GM10266 (cell line): ENCODE measurements around the gene MDFI.

Experiments
- DNase-seq: peaks from one replicate; pipeline ENCODE4 v3.0.0; 2012; ENCODE audit errors: extremely low spot score
- TF ChIP-seq, protein P1 (sequence below): IDR thresholded peaks from 2 replicates; pipeline ENCODE4 v1.5.1; 2012; ENCODE audit warnings: mild to moderate bottlenecking, low read depth; ENCODE audit not compliant: control insufficient read depth, insufficient read depth; ENCODE audit errors: missing control alignments

MDFI gene

DNA sequence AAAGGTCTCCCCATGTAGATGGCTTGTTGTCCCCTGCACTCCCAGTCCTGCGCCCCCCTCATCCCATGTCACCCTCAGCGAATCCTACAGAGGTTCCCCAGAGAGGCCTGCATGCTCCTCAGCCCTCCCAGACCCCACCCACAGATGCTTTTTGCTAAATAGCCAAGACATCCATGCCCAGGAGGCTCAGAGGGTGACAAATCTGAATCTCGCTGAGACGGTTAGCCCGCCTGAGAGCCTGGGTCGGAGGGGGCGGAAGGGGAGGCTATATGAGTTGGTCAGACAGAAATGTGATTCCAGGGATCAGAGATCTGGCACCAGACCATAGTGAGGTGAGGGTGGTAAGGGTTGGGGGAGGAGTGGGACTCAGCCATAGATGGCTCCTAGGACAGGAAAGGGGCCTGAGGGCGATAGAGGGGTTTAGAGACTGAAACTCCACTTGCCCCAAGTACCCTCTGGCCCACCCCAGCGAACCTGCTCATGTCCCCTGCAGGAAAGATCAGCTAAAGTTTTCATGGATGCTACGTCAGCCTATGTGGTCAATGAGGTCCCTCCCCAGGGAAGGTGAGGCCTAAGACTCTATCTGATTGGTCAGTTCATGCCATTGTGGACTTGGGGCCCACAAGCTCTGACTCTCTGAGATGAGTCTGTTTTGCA lies 63.9 kb downstream of the MDFI start:
- TF ChIP-seq, protein P1, sequence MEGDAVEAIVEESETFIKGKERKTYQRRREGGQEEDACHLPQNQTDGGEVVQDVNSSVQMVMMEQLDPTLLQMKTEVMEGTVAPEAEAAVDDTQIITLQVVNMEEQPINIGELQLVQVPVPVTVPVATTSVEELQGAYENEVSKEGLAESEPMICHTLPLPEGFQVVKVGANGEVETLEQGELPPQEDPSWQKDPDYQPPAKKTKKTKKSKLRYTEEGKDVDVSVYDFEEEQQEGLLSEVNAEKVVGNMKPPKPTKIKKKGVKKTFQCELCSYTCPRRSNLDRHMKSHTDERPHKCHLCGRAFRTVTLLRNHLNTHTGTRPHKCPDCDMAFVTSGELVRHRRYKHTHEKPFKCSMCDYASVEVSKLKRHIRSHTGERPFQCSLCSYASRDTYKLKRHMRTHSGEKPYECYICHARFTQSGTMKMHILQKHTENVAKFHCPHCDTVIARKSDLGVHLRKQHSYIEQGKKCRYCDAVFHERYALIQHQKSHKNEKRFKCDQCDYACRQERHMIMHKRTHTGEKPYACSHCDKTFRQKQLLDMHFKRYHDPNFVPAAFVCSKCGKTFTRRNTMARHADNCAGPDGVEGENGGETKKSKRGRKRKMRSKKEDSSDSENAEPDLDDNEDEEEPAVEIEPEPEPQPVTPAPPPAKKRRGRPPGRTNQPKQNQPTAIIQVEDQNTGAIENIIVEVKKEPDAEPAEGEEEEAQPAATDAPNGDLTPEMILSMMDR = no peak
- no peak for DNase-seq

DNA sequence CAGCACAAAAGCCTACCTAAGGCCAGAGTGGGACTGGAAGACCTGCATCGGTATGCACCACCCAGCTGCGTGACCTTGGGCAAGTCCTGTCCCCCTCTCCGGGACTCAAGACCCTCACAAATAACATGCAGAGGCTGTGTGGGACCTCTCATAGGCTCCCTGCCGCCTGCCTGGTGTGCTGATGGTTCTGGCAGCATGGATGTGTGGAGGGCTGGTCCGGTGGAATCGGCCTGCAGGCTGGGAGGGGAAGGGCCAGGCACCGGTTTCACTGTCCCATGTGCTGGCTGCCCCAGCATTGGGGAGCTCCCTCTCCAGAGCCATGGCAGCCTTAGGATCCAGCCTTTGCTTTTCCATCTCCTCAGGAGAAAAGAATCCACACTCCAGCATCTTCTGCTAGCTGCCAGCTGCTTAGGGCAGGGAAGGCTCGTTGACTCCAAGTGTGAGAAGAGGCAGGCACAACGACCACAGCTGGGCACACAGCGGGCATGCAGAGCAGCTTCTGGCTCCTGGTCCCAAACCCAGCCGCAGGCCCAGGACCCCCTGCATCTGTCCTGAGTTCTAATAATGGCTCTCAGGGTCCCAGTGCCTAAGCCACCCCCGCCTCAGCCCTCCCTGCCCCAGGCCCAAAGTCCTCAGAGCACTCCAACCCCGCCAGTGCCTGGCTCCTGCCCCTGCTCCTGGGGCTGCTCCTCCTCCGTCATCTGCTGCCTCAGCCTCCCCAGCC lies 64.7 kb downstream of the MDFI start:
- TF ChIP-seq, protein P1 = no peak
- DNase-seq = no peak
